CD14-positive monocyte (primary cell): ENCODE data around the gene EPB41L2. TPM values are rescaled to one million over a fixed set of nuclear protein-coding genes. Genes with fewer than 3 reads are reported as not detected.
A peak's percentile ranks its signal among the peaks of the same experiment; 100 is the strongest.

Experiments
- DNase-seq, 3 donors: peaks; one replicate each; pipeline ENCODE4 v3.0.0-alpha.2; 2011 to 2022
- H2AFZ ChIP-seq: 2 replicates; pipeline ENCODE4 v1.6.0; 2012; ENCODE audit warnings: mild to moderate bottlenecking, low read depth, low read length, inconsistent platforms; ENCODE audit not compliant: insufficient read depth, poor library complexity, severe bottlenecking
- H3K27ac ChIP-seq, 2 donors: 1 replicate in 1 of 2; 2 replicates in 1 of 2; pipeline ENCODE4 v1.5.1; 2012 to 2013; ENCODE audit warnings: low read length in 2 of 2, control low read depth in 1 of 2, inconsistent platforms in 1 of 2, low read depth in 1 of 2, mild to moderate bottlenecking in 1 of 2
- H3K27me3 ChIP-seq, 2 donors: one replicate each; pipeline versions ENCODE4 v1.6.0 to v1.6.1; 2011 to 2013; ENCODE audit warnings: low read length in 2 of 2; ENCODE audit not compliant: control insufficient read depth in 2 of 2, insufficient read depth in 2 of 2
- H3K36me3 ChIP-seq, 2 donors: replicated peaks in 1 of 2; 1 replicate in 1 of 2; 2 replicates in 1 of 2; pipeline versions ENCODE4 v1.5.1 to v1.6.1; 2012 to 2013; ENCODE audit warnings: low read length in 2 of 2, control low read depth in 1 of 2, inconsistent platforms in 1 of 2, mild to moderate bottlenecking in 1 of 2; ENCODE audit not compliant: insufficient read depth in 2 of 2, control insufficient read depth in 1 of 2
- H3K4me1 ChIP-seq, 2 donors: 1 replicate in 1 of 2; 2 replicates in 1 of 2; pipeline versions ENCODE4 v1.5.1 to v1.6.1; 2012 to 2013; ENCODE audit warnings: low read length in 2 of 2, control low read depth in 1 of 2, inconsistent platforms in 1 of 2, mild to moderate bottlenecking in 1 of 2, moderate library complexity in 1 of 2; ENCODE audit not compliant: insufficient read depth in 2 of 2, control insufficient read depth in 1 of 2
- H3K4me2 ChIP-seq: replicated peaks from 2 replicates; pipeline ENCODE3; 2012; ENCODE audit warnings: low read length, moderate library complexity, mild to moderate bottlenecking; ENCODE audit not compliant: poor library complexity, severe bottlenecking; ENCODE audit errors: extremely low read depth
- H3K4me3 ChIP-seq, 3 experiments: fragments of 200-600 bp in 1 of 3; sonication (generic) in 1 of 3; replicated peaks in 1 of 3; 1 replicate in 2 of 3; 2 replicates in 1 of 3; pipeline ENCODE4 v1.5.1; 2011 to 2013; ENCODE audit warnings: low read length in 3 of 3, mild to moderate bottlenecking in 3 of 3, control low read depth in 2 of 3, low read depth in 2 of 3, inconsistent platforms in 1 of 3, moderate library complexity in 1 of 3
- H3K79me2 ChIP-seq: 2 replicates; pipeline ENCODE4 v1.6.0; 2012; ENCODE audit warnings: mild to moderate bottlenecking, control low read depth, inconsistent platforms, low read length, moderate library complexity; ENCODE audit not compliant: insufficient read depth
- H3K9ac ChIP-seq: 2 replicates; pipeline ENCODE4 v1.6.0; 2017; ENCODE audit warnings: low read length, mild to moderate bottlenecking; ENCODE audit not compliant: insufficient read depth, poor library complexity, severe bottlenecking
- H3K9me3 ChIP-seq, 2 donors: replicated peaks in 1 of 2; 1 replicate in 1 of 2; 2 replicates in 1 of 2; pipeline versions ENCODE4 v1.5.1 to v1.6.1; 2012 to 2013; ENCODE audit warnings: low read length in 2 of 2, control low read depth in 1 of 2; ENCODE audit not compliant: control insufficient read depth in 1 of 2, insufficient read depth in 1 of 2
- H4K20me1 ChIP-seq: 2 replicates; pipeline ENCODE4 v1.6.0; 2012; ENCODE audit warnings: mild to moderate bottlenecking, low read length, control low read depth, moderate library complexity; ENCODE audit not compliant: insufficient read depth
- H3K27ac Mint-ChIP-seq, 7 donors: one replicate each; pipeline ENCODE4 v1.8.0; 2020; ENCODE audit warnings: mild to moderate bottlenecking in 7 of 7, mixed read lengths in 7 of 7, moderate library complexity in 6 of 7, inconsistent platforms in 2 of 7
- H3K27me3 Mint-ChIP-seq, 3 donors: one replicate each; pipeline ENCODE4 v1.8.0; 2021 to 2022; ENCODE audit warnings: low read depth in 3 of 3, mild to moderate bottlenecking in 3 of 3, mixed read lengths in 3 of 3, moderate library complexity in 3 of 3, inconsistent platforms in 1 of 3
- H3K36me3 Mint-ChIP-seq, 2 donors: one replicate each; pipeline ENCODE4 v1.8.0; 2020; ENCODE audit warnings: mixed read lengths in 2 of 2, inconsistent platforms in 1 of 2, mild to moderate bottlenecking in 1 of 2
- H3K4me1 Mint-ChIP-seq: one replicate; pipeline ENCODE4 v1.8.0; 2020; ENCODE audit warnings: mild to moderate bottlenecking, mixed read lengths
- H3K4me3 Mint-ChIP-seq, 2 donors: one replicate each; pipeline ENCODE4 v1.8.0; 2020; ENCODE audit warnings: mild to moderate bottlenecking in 2 of 2, mixed read lengths in 2 of 2, moderate library complexity in 1 of 2
- H3K9me3 Mint-ChIP-seq, 7 donors: one replicate each; pipeline ENCODE4 v1.8.0; 2020 to 2022; ENCODE audit warnings: mixed read lengths in 7 of 7, mild to moderate bottlenecking in 6 of 7, moderate library complexity in 6 of 7, inconsistent platforms in 2 of 7
- CTCF ChIP-seq: fragments of 200-600 bp; IDR thresholded peaks from one replicate; pipeline ENCODE4 v1.8.0; 2022; ENCODE audit warnings: antibody characterized with exemption, mild to moderate bottlenecking
- whole genome bisulfite sequencing: methylation state at CpG from one replicate; pipeline ENCODE4 v1.1.5; 2013; ENCODE audit warnings: missing lambda C conversion rate; ENCODE audit not compliant: insufficient coverage; 5-methylcytosine and 5-hydroxymethylcytosine counted together
- intact Hi-C, 2 donors: fragments of 100-400 bp; cut with micrococcal nuclease; formaldehyde crosslinking; loops; one replicate each; pipeline versions ENCODE4 v1.15.0 to v1.15.1; 2023
- polyA plus RNA-seq, 3 donors: library from polyadenylated mRNA; depleted of rRNA in 1 of 3; unstranded in 2 of 3; stranded (reverse) in 1 of 3; fragments of 300-500 nt in 2 of 3; fragments of >200 nt in 1 of 3; fragmentation: Illumina TruSeq in 2 of 3; gene quantifications; 1 replicate in 2 of 3; 2 replicates in 1 of 3; pipeline ENCODE4 v1.2.3, GENCODE V29; 2012 to 2021

Gene EPB41L2
- polyA plus RNA-seq, 3 donors: 3.4 to 7.2 (median 4.6) TPM

- Histone ChIP-seq H3K79me2 (no peaks in the 10 kb centered on the region), H3K9ac (no peak overlapping the region), H3K36me3 (no peaks in the 10 kb centered on the region), H2AFZ (no peak overlapping the region), H3K27me3 (no peaks in the 10 kb centered on the region), H3K4me2 (no peak overlapping the region), H3K4me3 (no peak overlapping the region), H4K20me1 (no peaks in the 10 kb centered on the region), H3K9me3 (no peaks in the 10 kb centered on the region), H3K4me1 (no peaks in the 10 kb centered on the region), H3K27ac (no peak overlapping the region)
- Mint-ChIP-seq H3K27me3 (no peaks in the 10 kb centered on the region), H3K36me3 (peaks cover 0 to 5% of the 10 kb centered on the region in 2 donors), H3K4me1 (no peaks in the 10 kb centered on the region), H3K27ac (peak overlapping the region in 1 of 7 donors; percentile 3), H3K9me3 (peaks cover 0 to 2% (median 0%) of the 10 kb centered on the region in 7 donors), H3K4me3 (no peak overlapping the region)
- 91% methylated on average over 1 of the region's 7 CpGs for WGBS
- DNase-seq: no peak
- intact Hi-C loops: no loop called here
- TF ChIP-seq CTCF: no peak
Observed at GRCh38 chr6:130852844-130853554, 210.0 kb downstream of the EPB41L2 start.

- no peaks in the 10 kb centered on the region for H4K20me1 ChIP-seq
- no peak overlapping the region for H3K4me2 ChIP-seq
- H3K4me1 ChIP-seq: no peaks in the 10 kb centered on the region
- no peaks in the 10 kb centered on the region for H3K79me2 ChIP-seq
- Mint-ChIP-seq H3K36me3 (peaks cover 0 to 2% of the 10 kb centered on the region in 2 donors), H3K4me3 (no peak overlapping the region), H3K27me3 (no peaks in the 10 kb centered on the region), H3K4me1 (no peaks in the 10 kb centered on the region), H3K9me3 (peaks cover 0 to 2% (median 0%) of the 10 kb centered on the region in 7 donors), H3K27ac (no peak overlapping the region)
- H2AFZ ChIP-seq: no peak overlapping the region
- no peaks in the 10 kb centered on the region for H3K9me3 ChIP-seq
- H3K27ac ChIP-seq: no peak overlapping the region
- intact Hi-C loops: no loop called here
- no peak overlapping the region for H3K9ac ChIP-seq
- WGBS: no CpG with 5 or more reads among the region's 1 CpG
- no peak for TF ChIP-seq CTCF
- no peak for DNase-seq
- H3K36me3 ChIP-seq: no peaks in the 10 kb centered on the region
- no peaks in the 10 kb centered on the region for H3K27me3 ChIP-seq
- H3K4me3 ChIP-seq: no peak overlapping the region
Observed at GRCh38 chr6:130851026-130851425, 212.0 kb downstream of the EPB41L2 start.
